ENCODE results near the gene CMBL. TPM values are rescaled to one million over a fixed set of nuclear protein-coding genes. Genes with fewer than 3 reads are reported as not detected.
A peak's percentile ranks its signal among the peaks of the same experiment; 100 is the strongest.

CMBL gene
- polyA plus RNA-seq, 10 donors, result 54.1 to 104 (median 79.0) TPM

DNA sequence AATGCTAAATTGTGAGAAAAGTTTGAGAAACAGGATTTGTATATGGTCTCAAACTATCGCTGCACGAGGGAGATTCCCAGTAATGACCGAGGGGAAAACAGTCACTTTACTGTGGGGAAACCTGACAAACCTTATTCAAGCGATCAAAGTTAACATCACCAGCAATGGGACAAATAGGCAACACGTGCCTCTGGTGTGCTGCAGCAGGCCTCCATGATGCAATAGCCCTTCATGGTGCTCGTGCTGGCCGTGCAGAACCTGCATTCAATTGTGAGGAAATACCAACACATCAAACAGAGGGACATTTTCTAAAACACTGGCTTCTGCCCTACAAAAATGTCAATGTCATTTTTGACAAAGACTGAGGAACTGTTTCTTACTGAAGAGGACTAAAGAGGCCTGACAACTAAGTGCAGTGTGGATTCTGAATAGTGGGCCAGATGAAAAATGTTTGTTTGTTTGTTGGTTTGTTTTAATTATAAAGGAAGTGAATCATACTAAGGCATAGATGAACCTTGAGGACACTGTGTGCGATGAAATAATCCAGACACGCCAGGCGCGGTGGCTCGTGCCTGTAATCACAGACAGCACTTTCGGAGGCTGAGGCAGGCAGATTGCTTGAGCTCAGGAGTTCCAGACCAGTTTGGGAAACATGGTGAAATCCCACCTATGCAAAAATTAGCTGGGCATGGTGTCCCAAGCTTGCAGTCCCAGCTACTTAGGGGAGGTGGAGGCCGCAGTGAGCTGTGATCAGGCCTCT, 28.2 kb upstream of the CMBL start:
- no peak for DNase-seq

DNA sequence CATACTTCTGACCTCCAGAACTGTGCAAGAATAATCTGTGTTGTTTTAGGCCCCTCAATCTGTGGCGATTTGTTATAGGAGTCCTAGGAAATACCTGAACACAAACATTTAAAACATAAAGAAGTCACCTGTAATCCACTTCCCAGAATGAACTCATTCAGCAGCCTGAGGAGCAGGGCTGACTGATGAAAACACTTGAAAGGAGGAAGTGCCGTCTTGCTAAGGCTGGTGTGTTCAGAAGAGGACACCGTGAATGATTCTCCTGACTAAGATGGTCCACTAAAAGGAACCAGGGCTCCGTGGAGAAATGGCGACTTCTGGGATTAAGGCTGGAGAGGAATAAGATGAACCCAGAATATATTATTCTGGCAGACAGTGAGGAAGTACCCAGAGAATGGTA, 27.1 kb upstream of the CMBL start:
- no peak for DNase-seq

DNA sequence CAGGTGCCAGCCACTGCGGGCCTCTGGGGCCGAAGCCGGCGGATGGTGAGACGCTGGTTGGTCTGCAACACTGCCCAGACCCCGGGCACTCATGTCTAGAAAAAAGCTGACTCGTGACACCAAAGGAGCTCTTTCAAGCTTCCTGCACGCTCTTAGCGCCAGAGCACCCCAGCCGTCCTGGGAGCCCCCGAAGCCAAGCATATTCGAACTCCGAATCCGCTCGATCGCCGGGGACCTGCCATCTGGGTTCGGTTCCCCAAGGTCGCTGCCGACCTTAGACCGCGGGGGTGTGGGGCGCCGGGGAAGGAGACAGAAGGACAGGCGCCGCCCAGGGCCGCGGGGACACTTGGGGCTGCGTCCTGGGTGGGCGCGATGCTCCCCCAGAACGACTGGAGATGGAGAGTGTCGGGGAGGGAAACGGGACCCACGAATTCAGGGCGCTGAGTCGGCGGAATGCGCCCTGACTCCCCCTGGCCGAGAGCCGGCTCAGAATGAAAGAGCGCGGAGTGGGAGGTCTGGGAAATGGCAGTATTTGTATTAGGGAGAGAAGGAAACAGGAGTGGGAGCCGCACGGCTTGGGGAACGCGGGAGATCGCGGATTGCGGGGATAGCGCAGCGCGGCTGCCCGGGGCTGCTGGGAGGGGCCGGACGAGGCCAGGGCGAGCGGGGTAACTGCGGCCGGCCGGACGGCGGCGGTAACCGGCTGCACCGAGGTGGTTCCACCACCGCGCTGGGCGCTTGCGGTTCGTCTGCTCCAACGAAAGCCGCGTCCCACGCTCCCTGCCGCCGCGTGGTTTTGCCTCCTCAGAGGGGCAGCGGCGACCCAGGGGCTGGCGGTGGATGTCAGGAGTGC, 25.7 kb upstream of the CMBL start:
- peak in 2 of 3 donors; percentile 49 to 79 for DNase-seq

DNA sequence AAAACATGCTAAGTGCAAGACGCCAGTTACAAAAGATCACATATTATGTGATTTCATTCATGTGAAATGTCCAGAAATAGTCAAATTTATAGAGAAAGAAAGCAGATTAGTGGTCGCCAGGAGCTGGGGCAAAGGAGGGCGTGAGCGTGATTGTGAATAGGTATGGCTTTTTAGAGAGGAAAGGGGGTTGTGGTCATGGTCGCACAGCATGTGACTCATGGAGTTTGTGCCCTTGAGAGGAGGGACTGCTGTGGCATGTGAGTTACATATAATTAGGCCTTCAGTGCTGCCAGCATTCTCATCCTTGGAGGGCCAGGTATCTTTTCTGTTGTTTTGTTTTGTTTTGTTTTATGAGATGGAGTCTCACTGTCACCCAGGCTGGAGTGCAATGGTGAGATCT, 24.6 kb upstream of the CMBL start:
- no peak for DNase-seq

DNA sequence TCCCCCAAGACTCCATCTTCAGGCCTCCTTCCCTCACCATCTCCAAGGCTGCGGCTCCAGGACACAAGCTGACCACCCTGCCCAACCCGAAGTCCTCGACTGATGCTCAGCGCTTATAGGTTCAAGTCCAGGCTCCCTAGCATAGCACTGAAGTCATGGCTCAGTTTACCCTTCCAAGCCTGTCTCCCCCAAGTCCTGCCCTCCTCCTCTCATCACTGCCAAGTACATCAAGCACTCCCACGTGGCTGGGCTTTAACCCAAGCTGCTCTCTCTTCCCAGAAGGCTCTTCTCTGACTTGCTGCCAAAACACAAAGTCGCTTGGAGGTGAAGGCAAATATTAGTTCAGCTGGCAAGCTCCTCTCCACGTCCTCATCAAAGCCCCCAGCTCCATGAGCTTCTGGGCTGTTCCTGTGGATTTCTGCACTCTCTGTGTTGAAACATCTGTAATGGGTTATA, 23.7 kb upstream of the CMBL start:
- DNase-seq, result peak; percentile 68 to 88 (median 82)

GRCh38 chr5:10330511-10331230, 23.0 kb upstream of the CMBL start:
- peak in 1 of 3 donors; percentile 67 for DNase-seq

- peak; percentile 74 to 92 (median 79) for DNase-seq
Measured at GRCh38 chr5:10329820-10330481, 22.2 kb upstream of the CMBL start.

- no peak for DNase-seq
Measured at GRCh38 chr5:10329446-10329819, 21.7 kb upstream of the CMBL start.

- DNase-seq, result no peak
Measured at GRCh38 chr5:10328323-10328722, 20.6 kb upstream of the CMBL start.

DNA sequence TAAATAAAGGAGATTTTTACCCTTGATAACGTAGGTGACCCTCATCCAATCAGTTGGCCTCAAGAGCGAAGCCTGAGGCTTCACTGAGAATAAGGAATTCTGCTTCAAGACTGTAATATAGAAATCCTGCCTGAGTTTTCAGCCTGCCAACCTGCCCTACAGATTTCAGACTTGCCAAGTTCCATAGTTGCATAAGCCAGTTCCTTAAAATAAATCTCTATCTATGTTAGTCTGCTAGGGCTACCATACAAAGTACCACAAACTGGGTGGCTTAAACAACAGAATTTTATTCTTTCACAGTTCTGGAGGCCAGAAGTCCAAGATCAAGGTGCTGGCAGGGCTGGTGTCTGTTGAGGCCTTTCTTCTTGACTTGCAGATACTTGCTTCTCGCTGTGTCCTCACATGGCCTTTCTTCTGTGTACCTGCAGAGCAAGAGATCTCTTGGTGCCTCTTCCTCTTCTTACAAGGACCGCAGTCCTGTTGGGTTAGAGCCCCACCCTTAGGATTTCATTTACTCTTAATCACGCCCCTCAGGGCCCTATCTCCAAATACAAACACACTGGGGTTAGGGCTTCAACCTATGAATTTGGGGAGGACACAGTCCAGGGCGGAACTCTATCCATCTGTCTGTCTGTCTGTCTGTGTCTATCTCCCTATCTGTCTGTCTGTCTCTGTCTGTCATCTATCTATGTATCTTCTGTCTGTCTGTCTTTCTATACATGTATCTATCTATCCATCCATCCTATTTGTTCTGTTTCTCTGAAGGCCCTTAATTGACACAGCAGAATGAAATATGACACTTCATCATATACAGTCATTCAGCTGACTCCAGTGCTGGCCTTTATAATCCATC, 17.0 kb upstream of the CMBL start:
- no peak for DNase-seq

- no peak for DNase-seq
Measured at GRCh38 chr5:10323588-10324488, 16.1 kb upstream of the CMBL start.

- DNase-seq, result no peak
Measured at GRCh38 chr5:10321882-10322281, 14.2 kb upstream of the CMBL start.

DNA sequence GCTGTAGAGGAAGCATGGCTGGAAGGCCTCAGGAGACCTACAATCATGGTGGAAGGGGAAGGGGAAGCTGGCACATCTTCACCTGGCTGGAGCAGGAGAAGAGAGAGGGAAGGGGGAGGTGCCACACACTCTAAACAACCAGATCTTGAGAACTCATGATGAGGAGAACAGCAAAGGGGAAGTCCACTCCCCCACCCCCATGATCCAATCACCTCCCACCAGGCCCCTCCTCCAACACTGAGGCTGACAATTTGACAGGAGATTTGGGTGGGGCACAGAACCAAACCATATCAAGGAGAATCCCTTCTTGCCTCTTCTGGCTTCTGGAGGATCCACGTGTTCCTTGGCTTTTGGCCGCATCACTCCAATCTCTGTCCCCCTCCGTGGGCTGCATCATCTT, 13.1 kb upstream of the CMBL start:
- no peak for DNase-seq

- DNase-seq, result no peak
Measured at GRCh38 chr5:10319202-10319851, 11.6 kb upstream of the CMBL start.

GRCh38 chr5:10317825-10318682, 10.4 kb upstream of the CMBL start:
- DNase-seq, result no peak

- DNase-seq, result no peak
Measured at GRCh38 chr5:10315824-10316509, 8.3 kb upstream of the CMBL start.

GRCh38 chr5:10315201-10315600, 7.5 kb upstream of the CMBL start:
- no peak for DNase-seq

Data from muscle of back (tissue), 11 donors.